Stimulated activated CD4-positive, alpha-beta T cell treated with anti-CD3 and anti-CD28 coated beads, Interleukin-4, amount 100 ng/mL, for 4 hours (primary cell): ENCODE measurements around the gene NSUN4.

Experiments used
- DNase-seq, 2 experiments: peaks; one replicate each; pipeline ENCODE4 v3.0.0-alpha.2; 2020

Gene NSUN4

DNA sequence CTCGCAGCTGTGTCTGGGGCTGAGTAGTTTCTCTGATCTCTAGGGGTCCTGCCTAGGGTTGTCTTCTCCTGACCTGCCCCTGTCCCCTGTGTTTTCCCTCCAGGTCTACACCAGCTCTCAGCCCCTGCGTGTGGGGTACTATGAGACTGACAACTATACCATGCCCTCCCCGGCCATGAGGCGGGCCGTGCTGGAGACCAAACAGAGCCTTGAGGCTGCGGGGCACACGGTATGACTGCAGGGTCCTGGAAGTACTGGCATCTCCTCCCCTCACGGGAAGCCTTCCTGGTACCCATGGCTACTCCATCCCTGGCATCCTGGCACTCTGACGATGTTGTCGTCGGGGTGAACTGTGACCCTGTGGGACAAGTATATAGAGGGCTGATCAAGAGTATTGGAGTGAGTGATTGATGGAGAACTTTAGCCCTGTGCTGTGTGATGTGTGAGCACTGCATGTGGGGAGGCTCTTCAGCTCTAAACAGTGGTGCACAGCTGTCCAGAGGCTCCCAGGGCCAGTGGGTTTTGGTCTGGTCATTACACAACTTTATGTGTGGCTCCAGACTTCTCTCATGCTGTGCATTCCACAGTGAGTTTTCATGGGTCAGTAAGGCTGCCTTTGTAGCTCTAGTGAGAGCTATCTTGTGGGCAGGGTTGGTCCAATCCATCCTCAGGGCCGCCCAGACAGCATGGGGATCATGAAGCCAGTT is 67.9 kb downstream of the NSUN4 start:
- no peak for DNase-seq

DNA sequence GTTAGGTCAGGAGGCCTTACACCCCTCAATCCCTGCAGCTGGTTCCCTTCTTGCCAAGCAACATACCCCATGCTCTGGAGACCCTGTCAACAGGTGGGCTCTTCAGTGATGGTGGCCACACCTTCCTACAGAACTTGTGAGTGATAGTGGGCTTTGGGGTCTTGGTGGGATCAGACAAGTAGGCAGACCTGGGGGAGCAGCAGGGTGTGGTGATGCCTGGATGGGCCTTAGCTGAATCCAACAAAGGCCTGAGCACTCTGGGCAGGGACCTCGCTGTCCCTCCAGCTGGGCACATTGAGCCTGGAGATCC is 68.4 kb downstream of the NSUN4 start:
- DNase-seq, result no peak

DNA sequence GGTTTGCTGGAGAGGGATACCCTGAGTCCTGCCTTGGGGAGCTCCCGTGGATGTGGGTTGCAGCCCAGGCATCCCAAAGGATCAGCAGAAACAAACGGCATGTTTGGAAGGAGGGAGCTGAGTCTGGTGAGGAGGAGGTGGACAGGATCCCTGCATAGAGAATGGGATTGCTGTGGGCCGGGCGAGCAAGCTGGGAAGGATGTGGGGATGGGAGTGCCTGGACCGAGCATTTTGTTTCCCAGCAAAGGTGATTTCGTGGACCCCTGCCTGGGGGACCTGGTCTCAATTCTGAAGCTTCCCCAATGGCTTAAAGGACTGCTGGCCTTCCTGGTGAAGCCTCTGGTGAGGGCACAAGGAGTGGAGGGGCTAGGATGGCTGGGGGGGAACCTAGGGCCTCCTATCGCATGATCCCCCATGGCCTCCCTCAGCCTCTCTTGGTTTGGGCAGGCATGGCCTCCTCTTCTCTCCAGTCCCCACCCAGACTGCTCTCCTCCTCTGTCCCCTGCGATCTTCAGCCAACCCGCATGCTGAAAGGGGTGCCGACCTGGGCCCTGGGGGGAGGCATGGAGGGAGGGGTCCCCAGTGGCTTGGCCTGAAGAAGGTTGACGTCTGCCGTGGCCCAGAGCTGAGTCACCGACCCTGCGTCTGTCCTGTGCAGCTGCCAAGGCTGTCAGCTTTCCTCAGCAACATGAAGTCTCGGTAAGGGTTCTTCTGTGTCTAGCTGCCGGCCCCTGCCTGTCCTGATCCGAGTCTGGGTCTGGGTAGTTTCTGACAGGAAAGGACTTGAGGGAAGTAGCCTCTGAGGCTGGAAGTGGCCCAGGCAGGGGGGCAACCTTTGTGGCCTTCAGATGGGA is 69.8 kb downstream of the NSUN4 start:
- DNase-seq, result no peak

- DNase-seq, result no peak
These were observed 70.4 kb downstream of the NSUN4 start for GRCh38 chr1:46411010-46411405.
